HG03025 (cell line): ENCODE data around the gene TENT5C.

ENCODE experiments used
- ATAC-seq: cut with Tn5 transposase; IDR thresholded peaks from one replicate; pipeline ENCODE4 v1.9.1; 2021; ENCODE audit warnings: mild to moderate bottlenecking, moderate library complexity; ENCODE audit not compliant: unreplicated experiment, low FRiP score

The TENT5C gene

GRCh38 chr1:117572546-117572945 lies 33.3 kb upstream of the TENT5C start:
- ATAC-seq = no peak

DNA sequence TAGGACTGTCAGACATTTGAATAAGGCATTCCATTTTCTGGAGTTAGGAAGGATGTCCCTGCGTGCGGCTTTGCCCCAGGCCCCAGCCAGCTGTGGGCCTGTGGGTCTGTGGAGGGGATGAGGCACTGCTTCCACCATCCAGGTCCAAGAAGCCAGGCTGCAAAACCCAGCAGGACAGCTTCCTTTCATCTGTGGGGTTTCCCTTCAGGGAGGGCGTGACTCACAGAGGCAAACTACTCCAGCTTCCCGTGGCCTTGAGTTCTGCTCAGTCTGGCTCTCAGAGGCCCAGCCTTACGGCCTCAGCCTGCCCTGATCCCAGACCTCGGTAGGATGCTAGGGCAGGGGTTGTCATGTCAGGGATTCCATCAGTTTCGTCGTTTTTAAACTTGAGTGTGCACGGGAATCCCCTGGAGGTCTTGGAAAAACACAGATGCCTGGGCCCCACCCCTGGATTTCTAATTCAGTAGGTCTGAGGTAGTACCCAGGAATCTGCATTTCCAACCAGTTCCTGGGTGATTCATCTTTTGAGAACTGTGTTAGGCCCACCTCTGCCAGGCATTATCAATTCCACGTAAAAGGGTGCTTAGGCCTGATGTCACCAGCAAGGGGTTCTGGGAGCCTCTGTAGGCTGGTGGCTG lies 32.3 kb upstream of the TENT5C start:
- ATAC-seq = no peak

DNA sequence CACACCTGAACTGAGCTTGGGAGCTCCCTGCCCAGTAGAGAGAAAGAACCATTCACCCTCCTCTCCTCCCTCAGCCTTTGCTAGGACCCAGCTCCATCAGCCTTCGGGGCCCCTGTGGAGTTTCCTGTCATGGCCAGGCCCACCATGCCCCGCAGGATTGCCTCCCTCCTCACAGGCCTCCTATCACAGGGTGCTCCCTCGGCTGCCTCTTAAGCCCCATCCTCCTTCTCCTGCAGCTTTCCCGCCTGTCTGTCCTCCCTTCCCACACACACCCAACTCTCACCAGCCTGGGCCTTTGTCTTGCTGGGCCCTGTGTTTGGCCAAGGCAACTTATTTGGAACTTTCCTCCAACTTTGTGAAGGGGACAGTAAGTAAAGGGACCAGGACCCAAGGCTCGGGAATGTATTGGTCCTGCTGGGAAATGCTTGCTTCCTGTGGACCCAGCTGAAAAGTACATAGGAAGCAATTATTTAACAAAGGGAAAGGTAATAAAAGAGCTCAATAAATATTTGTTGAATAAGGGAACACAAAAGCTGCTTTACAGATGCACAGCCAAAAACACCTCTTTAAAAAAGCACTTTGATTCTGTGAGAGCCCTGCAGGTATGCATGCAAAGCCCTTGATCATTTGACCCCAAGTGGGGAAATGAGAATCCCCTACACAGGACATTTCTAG lies 31.6 kb upstream of the TENT5C start:
- ATAC-seq = no peak

- ATAC-seq = no peak
Measured at GRCh38 chr1:117575586-117576225, 30.1 kb upstream of the TENT5C start.

GRCh38 chr1:117576236-117576635 lies 29.6 kb upstream of the TENT5C start:
- no peak for ATAC-seq

DNA sequence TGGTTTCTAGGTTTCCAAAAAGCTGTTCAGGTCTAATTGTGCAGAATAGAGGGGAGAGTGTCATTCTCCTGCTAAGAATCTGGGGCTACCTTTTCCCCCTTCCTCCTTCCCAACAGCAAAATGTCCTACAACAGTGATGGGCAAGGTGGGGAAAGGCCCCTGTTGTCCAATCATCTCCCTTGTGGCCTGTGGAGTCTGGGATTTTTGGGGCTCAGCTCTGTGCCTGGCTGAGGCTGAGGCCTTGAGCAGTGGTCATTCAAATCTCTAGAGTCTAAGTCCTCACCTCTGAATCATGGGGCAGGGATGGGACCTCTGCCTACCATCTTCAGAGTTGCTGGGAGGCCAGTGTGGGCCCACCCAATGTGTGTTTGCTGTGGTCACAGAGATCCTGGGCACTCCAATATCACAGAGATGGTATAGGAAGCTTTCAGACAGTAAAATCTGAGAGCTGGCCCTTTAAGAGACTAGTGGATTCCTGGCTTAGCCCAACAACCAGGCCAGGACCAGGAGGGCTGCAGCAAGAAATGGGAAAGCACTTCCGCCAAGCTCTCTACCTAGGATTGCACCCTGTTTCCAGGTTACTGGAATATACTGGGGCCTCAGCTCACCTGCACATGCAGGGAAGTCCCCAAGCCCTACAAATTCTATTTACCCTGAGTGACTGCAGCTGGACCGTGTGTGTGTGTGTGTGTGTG lies 28.5 kb upstream of the TENT5C start:
- no peak for ATAC-seq

- no peak for ATAC-seq
Measured at GRCh38 chr1:117578466-117578865, 27.4 kb upstream of the TENT5C start.

- ATAC-seq = no peak
Measured at GRCh38 chr1:117579221-117579906, 26.5 kb upstream of the TENT5C start.

DNA sequence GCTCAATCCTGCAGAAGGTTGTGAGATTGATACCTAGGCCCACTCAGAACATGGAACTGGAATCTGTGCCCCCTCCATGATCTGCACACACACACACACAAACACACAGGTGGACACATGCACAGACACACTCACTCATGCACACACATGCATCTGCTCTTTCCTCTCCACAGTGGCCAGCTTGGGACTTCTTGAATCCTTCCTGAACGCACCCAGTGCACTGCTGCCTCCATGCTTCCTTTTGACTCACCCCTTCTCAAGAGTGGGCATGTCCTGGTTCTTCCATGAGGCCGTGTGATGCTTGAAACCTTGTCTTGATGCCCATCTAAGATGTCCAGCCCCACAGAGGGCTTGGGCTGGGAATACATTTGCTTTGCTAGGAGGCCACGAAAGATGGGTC lies 25.4 kb upstream of the TENT5C start:
- no peak for ATAC-seq

GRCh38 chr1:117580882-117581281 lies 25.0 kb upstream of the TENT5C start:
- no peak for ATAC-seq

- no peak for ATAC-seq
Measured at GRCh38 chr1:117581391-117581943, 24.4 kb upstream of the TENT5C start.

DNA sequence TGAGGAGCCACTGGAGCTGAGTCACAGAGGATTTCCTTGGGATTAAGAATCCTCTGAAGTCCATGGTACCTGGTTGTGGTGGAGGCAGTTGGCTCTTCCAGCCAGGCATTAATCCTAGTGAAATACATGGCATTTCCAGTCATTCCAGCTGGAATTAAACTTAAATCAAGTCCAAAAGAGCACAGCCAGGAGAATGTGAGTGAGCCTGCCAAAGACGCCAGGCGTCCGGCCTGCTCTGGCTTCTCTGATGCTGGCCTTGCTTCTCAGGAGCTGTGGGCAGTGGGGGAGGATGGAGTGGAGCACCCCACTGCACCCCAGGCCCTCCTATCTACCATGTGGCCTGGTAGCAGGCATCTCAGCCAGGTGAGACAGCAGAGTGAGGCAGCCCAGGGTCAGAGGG lies 23.4 kb upstream of the TENT5C start:
- no peak for ATAC-seq

GRCh38 chr1:117583247-117583646 lies 22.6 kb upstream of the TENT5C start:
- no peak for ATAC-seq

- ATAC-seq = no peak
Measured at GRCh38 chr1:117584181-117584580, 21.7 kb upstream of the TENT5C start.

GRCh38 chr1:117585086-117585485 lies 20.8 kb upstream of the TENT5C start:
- no peak for ATAC-seq

DNA sequence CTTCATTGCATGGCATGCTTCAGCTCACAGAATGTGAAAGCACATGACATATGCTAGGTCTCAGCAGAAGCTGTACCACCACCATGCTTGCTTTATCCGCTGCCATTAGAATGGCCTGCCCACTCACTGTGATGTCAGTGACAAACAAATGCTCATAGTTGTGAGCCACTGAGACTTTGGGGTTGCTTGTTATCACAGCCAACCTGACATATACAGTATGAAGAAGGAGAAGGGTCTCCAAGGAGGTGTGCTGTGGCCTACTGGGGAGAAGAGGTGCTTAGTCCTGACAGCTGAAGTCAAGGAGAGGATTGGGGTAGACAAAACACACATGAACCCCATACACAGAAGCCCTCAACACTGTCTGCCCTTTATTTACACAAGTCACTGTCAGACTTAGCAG lies 19.5 kb upstream of the TENT5C start:
- no peak for ATAC-seq

- no peak for ATAC-seq
Measured at GRCh38 chr1:117586747-117587498, 18.9 kb upstream of the TENT5C start.

DNA sequence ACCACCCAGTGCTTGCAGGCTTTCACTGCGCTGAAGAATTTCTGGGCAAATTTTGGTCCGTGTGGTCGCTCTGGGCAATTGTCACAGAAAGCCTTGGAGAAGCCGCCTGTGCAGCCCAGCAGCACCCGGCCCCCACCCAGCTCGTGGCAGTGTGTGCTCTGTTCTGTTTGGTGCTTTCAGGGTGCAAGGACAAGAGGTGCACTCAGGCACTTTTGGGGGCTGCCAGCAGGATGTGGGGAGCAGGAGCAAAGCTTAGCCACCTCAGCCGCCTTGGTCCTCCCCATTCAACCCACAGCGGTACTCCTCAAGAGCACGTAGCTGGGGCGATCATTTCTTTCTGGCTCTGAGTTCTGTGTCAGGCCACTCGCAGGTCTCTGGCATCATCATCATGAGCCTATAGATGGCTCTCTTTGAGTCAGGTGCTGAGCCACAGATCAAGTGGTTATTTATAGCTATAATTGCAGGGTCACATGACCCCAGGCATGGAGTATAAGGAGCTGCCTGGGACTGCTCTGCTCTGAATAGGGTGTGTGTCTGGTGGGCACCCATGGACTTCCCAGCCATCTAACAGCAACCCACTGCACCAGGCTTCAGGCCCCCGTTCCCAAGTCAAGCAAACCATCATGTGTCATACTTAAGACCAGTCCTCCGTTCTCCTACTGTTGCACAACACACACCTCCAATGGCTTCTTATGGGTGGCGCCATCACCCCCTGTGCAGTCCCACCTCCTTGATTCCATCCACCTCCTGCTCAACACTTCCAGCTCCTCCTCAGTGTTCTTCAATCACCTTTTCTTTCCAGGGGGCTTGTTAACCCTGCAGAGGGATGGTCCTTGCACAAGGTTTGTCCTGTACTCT lies 18.1 kb upstream of the TENT5C start:
- no peak for ATAC-seq

DNA sequence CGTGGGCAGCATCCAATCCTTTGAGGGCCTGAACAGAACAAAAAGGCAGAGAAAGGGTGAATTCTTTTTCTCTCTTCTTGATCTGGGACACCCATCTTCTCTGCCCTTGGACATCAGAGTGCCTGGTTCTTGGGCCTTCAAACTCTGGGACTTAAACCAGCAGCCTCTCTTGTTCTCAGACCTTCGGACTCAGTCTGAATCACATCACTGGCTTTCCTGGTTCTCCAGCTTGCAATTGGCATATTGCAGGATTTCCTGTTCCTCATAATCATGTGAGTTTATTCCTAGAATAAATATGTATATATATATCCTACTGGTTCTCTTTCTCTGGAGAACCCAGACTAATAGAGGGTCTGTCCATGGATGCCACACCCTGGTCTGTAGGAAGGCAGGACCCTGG lies 16.3 kb upstream of the TENT5C start:
- ATAC-seq = no peak
